NB4 (cell line): ENCODE measurements around the gene ACTG2.

Experiments used
- POLR2A ChIP-seq: IDR thresholded peaks from 2 replicates; pipeline ENCODE4 v1.6.1; 2011; ENCODE audit warnings: mild to moderate bottlenecking; ENCODE audit not compliant: insufficient read length; ENCODE audit errors: extremely low read depth
- TF ChIP-seq, protein P1 (sequence below): IDR thresholded peaks from 2 replicates; pipeline ENCODE4 v1.6.1; 2011; ENCODE audit warnings: low read depth, low read length
- TF ChIP-seq, protein P2 (sequence below): IDR thresholded peaks from one replicate; pipeline ENCODE4 v1.5.1; 2012; ENCODE audit warnings: low read depth, low read length

DNA sequence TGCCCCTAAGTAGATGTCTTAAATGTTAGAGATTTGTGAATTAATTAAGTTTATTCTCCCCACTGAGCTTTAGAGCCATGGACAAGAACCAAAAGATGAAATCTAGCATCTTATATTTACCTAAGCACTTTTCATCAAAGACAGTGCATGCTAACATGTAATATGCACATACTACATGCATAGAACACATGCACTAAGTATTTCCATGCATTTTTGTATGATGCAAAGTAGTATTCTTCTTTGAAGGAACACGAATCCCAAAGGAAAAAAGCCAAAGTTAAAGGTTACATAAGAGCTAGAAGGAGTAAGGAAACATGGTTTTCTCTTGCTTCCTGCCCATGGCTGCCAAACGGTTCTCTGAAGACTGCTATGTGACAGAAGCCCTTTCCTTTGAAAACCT, 48.7 kb upstream of the ACTG2 start:
- TF ChIP-seq, protein P1, sequence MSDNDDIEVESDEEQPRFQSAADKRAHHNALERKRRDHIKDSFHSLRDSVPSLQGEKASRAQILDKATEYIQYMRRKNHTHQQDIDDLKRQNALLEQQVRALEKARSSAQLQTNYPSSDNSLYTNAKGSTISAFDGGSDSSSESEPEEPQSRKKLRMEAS = no peak
- TF ChIP-seq, protein P2, sequence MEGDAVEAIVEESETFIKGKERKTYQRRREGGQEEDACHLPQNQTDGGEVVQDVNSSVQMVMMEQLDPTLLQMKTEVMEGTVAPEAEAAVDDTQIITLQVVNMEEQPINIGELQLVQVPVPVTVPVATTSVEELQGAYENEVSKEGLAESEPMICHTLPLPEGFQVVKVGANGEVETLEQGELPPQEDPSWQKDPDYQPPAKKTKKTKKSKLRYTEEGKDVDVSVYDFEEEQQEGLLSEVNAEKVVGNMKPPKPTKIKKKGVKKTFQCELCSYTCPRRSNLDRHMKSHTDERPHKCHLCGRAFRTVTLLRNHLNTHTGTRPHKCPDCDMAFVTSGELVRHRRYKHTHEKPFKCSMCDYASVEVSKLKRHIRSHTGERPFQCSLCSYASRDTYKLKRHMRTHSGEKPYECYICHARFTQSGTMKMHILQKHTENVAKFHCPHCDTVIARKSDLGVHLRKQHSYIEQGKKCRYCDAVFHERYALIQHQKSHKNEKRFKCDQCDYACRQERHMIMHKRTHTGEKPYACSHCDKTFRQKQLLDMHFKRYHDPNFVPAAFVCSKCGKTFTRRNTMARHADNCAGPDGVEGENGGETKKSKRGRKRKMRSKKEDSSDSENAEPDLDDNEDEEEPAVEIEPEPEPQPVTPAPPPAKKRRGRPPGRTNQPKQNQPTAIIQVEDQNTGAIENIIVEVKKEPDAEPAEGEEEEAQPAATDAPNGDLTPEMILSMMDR = no peak
- no peak for TF ChIP-seq POLR2A
